Activated CD4-positive, alpha-beta memory T cell treated with anti-CD3 and anti-CD28 coated beads, Interleukin-2, amount 10 ng/mL, durations not matched to agents 7 days and 5 days (primary cell): Measurements from ENCODE around the gene TNFSF13. TPM values are rescaled to one million over a fixed set of nuclear protein-coding genes. Genes with fewer than 3 reads are reported as not detected.

Experiments used
- CTCF ChIA-PET: fragments of 350-600 bp; sonication (Branson Sonifier 250); formaldehyde crosslinking; loops from one replicate; lab custom pipeline; 2021; ENCODE audit warnings: antibody characterized with exemption, inconsistent platforms; lab: Charles Lee
- POLR2A ChIA-PET: fragments of 350-600 bp; sonication (Branson Sonifier 250); formaldehyde crosslinking; loops from one replicate; lab custom pipeline; 2021; ENCODE audit warnings: antibody characterized with exemption; lab: Charles Lee
- DNase-seq: peaks from one replicate; pipeline ENCODE4 v3.0.0-alpha.2; 2020
- H3K27ac Mint-ChIP-seq: one replicate; pipeline ENCODE4 v1.8.0; 2021; ENCODE audit warnings: mild to moderate bottlenecking, mixed read lengths
- H3K27me3 Mint-ChIP-seq: one replicate; pipeline ENCODE4 v1.8.0; 2021; ENCODE audit warnings: mixed read lengths
- H3K36me3 Mint-ChIP-seq: one replicate; pipeline ENCODE4 v1.8.0; 2021; ENCODE audit warnings: low read depth, mixed read lengths
- H3K4me1 Mint-ChIP-seq: one replicate; pipeline ENCODE4 v1.8.0; 2021; ENCODE audit warnings: mixed read lengths
- H3K4me3 Mint-ChIP-seq: one replicate; pipeline ENCODE4 v1.8.0; 2021; ENCODE audit warnings: mild to moderate bottlenecking, mixed read lengths
- H3K9me3 Mint-ChIP-seq: one replicate; pipeline ENCODE4 v1.8.0; 2021; ENCODE audit warnings: mixed read lengths
- total RNA-seq, 2 experiments: library from RNA; stranded (reverse); gene quantifications; one replicate each; pipeline ENCODE4 v1.2.3, GENCODE V29; 2021

The TNFSF13 gene
- total RNA-seq, 2 experiments from 2014 or later = 1.8 to 2.0 TPM

DNA sequence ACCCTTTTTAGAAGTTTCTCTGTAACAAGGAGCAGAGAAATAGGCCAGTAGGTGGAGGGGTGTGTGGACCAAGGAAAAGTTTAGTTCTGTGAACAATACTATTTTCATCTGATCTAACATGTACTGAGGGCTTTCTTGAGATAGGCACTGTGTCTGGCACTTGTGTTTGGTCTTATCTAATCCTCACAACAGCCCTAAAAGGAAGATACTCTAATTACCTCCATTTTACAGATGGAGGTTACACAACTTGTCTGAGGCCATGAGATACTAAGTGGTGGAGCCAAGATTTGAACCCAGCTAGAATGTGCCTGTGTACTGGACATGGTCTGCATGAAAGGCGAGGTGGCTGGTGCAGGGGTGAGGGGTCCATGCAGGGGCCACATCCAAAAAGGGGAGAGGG is 5.2 kb upstream of the TNFSF13 start:
- no peaks in the 10 kb centered on the region for H3K9me3 Mint-ChIP-seq
- peak overlapping the region; percentile 95 for H3K27ac Mint-ChIP-seq
- DNase-seq = no peak
- peaks cover 72% of the 10 kb centered on the region for H3K4me1 Mint-ChIP-seq
- H3K27me3 Mint-ChIP-seq = no peaks in the 10 kb centered on the region
- H3K4me3 Mint-ChIP-seq = peak overlapping the region; percentile 68
- ChIA-PET POLR2A (interaction anchor here (1.2 to 2.4 kb wide), 5 partner anchors 18 to 134 kb away, joined by 3 to 16 read pairs (median 7); partner anchors contain the start of genes MPDU1, TP53 and WRAP53), CTCF (interaction anchor here (1.0 to 2.7 kb wide), 4 partner anchors 7 to 198 kb away, joined by 3 to 20 read pairs (median 11); partner anchors contain the start of genes SENP3 and TMEM95)
- H3K36me3 Mint-ChIP-seq = peaks cover 56% of the 10 kb centered on the region

DNA sequence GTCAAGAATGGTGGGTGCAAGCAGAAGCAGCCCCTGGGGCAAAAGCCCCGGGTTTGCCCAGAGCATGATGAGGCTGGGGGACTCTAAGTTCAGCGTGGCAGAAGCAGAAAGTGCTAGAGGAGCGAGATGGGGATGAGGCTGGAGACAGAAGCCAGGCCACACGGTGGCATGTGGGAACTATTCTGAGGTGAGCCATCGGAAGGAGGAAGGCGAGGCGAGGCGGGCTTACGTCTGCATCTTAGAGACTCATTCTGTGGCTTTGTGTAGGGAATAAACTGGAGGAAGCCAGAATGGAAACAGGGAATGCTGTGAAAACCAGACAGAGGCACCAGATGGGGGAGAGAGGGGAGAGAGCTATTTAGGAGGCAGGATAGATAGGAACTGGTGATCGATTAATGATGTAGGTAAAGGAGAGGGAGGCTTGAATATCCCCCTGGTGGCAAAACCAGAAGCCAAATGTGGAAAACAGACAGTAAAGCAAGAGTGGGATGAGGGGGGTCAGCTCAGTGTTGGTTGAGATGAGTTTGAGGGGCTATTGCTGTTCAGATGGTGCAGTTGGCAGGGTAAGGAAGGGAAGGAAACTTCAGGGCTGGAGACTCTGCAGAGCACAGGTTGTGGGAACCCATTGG is 3.1 kb upstream of the TNFSF13 start:
- H3K27ac Mint-ChIP-seq = peak overlapping the region; percentile 18
- no peaks in the 10 kb centered on the region for H3K9me3 Mint-ChIP-seq
- ChIA-PET POLR2A (no interaction called here), CTCF (interaction anchor here (0.6 to 1.2 kb wide), 2 partner anchors 41 to 70 kb away, joined by 3 to 7 read pairs; no protein-coding TSS in a partner anchor)
- H3K4me1 Mint-ChIP-seq = peaks cover 74% of the 10 kb centered on the region
- no peak for DNase-seq
- H3K36me3 Mint-ChIP-seq = peaks cover 48% of the 10 kb centered on the region
- no peaks in the 10 kb centered on the region for H3K27me3 Mint-ChIP-seq
- no peak overlapping the region for H3K4me3 Mint-ChIP-seq

DNA sequence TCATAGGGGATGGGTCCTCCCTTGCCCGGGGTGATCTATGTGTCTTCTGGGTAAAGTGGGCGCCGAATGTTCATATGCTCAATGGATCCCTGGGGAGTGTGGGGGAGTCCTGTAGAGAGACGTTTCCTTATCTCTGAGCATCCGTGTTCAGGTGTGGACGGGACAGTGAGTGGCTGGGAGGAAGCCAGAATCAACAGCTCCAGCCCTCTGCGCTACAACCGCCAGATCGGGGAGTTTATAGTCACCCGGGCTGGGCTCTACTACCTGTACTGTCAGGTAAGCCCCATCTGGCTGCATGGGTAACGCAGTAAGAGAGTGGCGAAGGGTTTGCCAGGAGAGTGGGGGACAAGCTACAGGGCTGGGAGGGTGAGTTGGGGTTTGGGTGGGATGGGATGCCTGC is 1.9 kb upstream of the TNFSF13 start:
- Mint-ChIP-seq H3K9me3 (no peaks in the 10 kb centered on the region), H3K27ac (no peak overlapping the region), H3K27me3 (no peaks in the 10 kb centered on the region), H3K4me3 (no peak overlapping the region), H3K36me3 (peaks cover 41% of the 10 kb centered on the region), H3K4me1 (peaks cover 71% of the 10 kb centered on the region)
- ChIA-PET CTCF (interaction anchor here (6.2 kb wide), 1 partner anchor 37 kb away, joined by 207 read pairs; no protein-coding TSS in a partner anchor), POLR2A (interaction anchor here (1.2 kb wide), 1 partner anchor 220 kb away, joined by 3 read pairs; the partner anchor contains the start of gene ACAP1)
- no peak for DNase-seq

DNA sequence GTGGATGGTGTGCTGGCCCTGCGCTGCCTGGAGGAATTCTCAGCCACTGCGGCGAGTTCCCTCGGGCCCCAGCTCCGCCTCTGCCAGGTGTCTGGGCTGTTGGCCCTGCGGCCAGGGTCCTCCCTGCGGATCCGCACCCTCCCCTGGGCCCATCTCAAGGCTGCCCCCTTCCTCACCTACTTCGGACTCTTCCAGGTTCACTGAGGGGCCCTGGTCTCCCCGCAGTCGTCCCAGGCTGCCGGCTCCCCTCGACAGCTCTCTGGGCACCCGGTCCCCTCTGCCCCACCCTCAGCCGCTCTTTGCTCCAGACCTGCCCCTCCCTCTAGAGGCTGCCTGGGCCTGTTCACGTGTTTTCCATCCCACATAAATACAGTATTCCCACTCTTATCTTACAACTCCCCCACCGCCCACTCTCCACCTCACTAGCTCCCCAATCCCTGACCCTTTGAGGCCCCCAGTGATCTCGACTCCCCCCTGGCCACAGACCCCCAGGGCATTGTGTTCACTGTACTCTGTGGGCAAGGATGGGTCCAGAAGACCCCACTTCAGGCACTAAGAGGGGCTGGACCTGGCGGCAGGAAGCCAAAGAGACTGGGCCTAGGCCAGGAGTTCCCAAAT is 1.3 kb upstream of the TNFSF13 start:
- POLR2A ChIA-PET = interaction anchor here (1.1 to 1.2 kb wide), 2 partner anchors 8 to 221 kb away, joined by 3 to 4 read pairs; partner anchors contain the start of genes ACAP1 and TNFSF12
- H3K9me3 Mint-ChIP-seq = no peaks in the 10 kb centered on the region
- DNase-seq = no peak
- CTCF ChIA-PET = interaction anchor here (0.6 to 6.2 kb wide), 2 partner anchors 9 to 37 kb away, joined by 4 to 207 read pairs; no protein-coding TSS in a partner anchor
- H3K4me1 Mint-ChIP-seq = peaks cover 65% of the 10 kb centered on the region
- H3K27ac Mint-ChIP-seq = no peak overlapping the region
- H3K4me3 Mint-ChIP-seq = no peak overlapping the region
- H3K36me3 Mint-ChIP-seq = peaks cover 37% of the 10 kb centered on the region
- no peaks in the 10 kb centered on the region for H3K27me3 Mint-ChIP-seq

DNA sequence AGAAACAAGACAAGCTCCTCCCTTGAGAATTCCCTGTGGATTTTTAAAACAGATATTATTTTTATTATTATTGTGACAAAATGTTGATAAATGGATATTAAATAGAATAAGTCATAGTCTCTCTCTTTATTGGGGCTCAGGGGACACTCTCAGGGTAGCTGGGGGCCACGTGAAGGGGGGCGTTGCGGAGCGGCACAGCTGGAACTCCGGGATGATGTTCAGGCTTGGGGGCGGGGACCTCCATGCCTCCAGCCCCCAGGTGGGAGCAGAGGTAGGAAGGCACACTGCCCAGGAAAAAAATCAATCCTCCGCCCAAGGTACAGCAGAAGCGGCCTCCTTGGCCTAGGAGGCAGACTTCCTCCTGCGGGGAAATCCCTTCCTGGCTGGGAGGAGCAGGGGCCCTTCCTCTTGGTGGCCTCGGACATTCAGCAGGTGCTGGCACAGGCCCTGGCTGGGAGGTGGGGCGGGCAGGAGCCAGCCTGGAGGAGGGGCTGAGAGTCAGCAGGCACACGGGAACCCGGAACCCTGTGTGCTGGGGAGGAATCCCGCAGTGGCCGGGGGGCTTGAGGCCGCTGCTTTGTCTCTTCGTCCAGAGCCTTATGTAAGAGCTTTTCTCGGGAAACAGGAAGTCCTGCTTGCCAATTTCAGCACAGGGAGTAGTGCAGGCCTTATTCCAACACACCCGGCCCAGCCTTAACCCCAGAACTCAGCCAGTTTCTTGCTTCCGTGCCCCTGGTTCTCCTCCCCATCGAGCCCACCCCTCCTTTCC is 591 bp upstream of the TNFSF13 start:
- Mint-ChIP-seq H3K4me3 (no peak overlapping the region), H3K9me3 (no peaks in the 10 kb centered on the region), H3K4me1 (peaks cover 65% of the 10 kb centered on the region)

DNA sequence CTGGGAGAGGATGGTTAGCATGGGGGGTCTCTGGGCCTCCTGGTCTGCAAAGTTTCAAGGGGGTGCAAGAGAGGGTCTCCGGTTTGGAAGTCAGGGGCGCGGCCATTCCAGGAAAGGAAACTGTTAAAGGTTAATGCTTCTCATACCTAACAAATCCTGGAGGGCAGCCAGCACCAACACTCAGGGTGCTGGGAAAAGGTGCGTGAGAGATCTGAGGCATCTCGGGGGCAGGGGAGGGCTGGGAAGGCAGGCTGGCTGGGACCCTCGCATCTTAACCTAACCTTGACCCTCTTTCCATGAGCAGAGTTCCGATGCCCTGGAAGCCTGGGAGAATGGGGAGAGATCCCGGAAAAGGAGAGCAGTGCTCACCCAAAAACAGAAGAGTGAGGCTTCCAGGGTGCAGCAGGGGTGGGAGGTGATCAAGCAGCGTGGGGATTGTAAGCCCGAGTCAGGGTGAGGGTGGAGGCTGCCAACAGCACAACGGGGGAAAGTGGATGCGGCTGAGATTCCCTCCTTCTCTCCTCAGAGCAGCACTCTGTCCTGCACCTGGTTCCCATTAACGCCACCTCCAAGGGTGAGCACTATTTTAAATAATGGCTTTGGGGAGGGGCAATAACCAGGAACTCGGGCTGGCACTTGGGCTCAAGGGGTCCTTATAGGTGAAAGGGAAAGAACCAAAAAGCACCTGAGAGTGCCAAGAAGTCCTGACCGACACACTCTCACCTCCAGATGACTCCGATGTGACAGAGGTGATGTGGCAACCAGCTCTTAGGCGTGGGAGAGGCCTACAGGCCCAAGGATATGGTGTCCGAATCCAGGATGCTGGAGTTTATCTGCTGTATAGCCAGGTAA is 996 bp downstream of the TNFSF13 start:
- Mint-ChIP-seq H3K27ac (no peak overlapping the region), H3K4me3 (no peak overlapping the region), H3K36me3 (peaks cover 36% of the 10 kb centered on the region), H3K4me1 (peaks cover 63% of the 10 kb centered on the region), H3K9me3 (no peaks in the 10 kb centered on the region), H3K27me3 (no peaks in the 10 kb centered on the region)
- CTCF ChIA-PET = interaction anchor here (0.7 to 6.2 kb wide), 28 partner anchors 7 to 319 kb away, joined by 3 to 207 read pairs (median 10); partner anchors contain the start of genes CD68, GABARAP, MPDU1 and SOX15
- POLR2A ChIA-PET = interaction anchor here (1.0 to 4.5 kb wide), 11 partner anchors 13 to 175 kb away, joined by 3 to 80 read pairs (median 13); partner anchors contain the start of genes MPDU1, POLR2A, TMEM102 and TP53
- DNase-seq = no peak

More for the DNA sequence above, 591 bp upstream of the TNFSF13 start:
- CTCF ChIA-PET = interaction anchor here (0.6 to 6.2 kb wide), 4 partner anchors 8 to 202 kb away, joined by 3 to 207 read pairs (median 4); no protein-coding TSS in a partner anchor
- Mint-ChIP-seq H3K27ac (peak overlapping the region; percentile 49), H3K27me3 (no peaks in the 10 kb centered on the region), H3K36me3 (peaks cover 39% of the 10 kb centered on the region)
- POLR2A ChIA-PET = interaction anchor here (1.1 to 1.3 kb wide), 3 partner anchors 9 to 221 kb away, joined by 3 to 4 read pairs (median 3); partner anchors contain the start of genes ACAP1 and TNFSF12
- no peak for DNase-seq

DNA sequence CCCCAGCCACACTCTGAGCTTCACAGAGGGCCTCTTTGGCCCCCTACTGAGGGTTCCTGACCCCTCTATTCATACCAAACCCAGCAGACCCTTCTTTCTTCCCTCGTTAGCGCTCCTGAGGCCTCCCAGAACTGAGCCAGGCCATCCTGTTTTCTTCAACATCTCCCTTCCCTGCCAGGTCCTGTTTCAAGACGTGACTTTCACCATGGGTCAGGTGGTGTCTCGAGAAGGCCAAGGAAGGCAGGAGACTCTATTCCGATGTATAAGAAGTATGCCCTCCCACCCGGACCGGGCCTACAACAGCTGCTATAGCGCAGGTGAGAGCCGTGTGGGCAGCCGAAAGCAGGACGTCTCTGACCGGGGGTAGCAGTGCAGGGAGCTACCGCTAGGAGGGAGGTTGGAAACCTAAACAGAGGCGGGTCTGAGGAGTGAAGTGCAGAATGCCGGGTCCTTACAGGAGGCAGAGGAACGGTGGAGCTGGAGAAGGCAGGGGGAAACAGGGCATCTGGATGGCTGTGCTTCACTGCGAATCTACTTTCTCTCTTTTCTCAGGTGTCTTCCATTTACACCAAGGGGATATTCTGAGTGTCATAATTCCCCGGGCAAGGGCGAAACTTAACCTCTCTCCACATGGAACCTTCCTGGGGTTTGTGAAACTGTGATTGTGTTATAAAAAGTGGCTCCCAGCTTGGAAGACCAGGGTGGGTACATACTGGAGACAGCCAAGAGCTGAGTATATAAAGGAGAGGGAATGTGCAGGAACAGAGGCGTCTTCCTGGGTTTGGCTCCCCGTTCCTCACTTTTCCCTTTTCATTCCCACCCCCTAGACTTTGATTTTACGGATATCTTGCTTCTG is 1.9 kb downstream of the TNFSF13 start:
- Mint-ChIP-seq H3K4me1 (peaks cover 56% of the 10 kb centered on the region), H3K9me3 (no peaks in the 10 kb centered on the region), H3K27me3 (no peaks in the 10 kb centered on the region), H3K27ac (peak overlapping the region; percentile 93), H3K4me3 (peak overlapping the region; percentile 91), H3K36me3 (peaks cover 38% of the 10 kb centered on the region)
- POLR2A ChIA-PET = interaction anchor here (0.9 to 4.5 kb wide), 26 partner anchors 8 to 252 kb away, joined by 3 to 80 read pairs (median 4); partner anchors contain the start of genes CD68, MPDU1, POLR2A and TMEM102
- CTCF ChIA-PET = interaction anchor here (0.7 to 6.2 kb wide), 40 partner anchors 8 to 514 kb away, joined by 3 to 207 read pairs (median 6); partner anchors contain the start of genes CD68, FXR2, GABARAP and MPDU1
- peak; percentile 64 for DNase-seq

DNA sequence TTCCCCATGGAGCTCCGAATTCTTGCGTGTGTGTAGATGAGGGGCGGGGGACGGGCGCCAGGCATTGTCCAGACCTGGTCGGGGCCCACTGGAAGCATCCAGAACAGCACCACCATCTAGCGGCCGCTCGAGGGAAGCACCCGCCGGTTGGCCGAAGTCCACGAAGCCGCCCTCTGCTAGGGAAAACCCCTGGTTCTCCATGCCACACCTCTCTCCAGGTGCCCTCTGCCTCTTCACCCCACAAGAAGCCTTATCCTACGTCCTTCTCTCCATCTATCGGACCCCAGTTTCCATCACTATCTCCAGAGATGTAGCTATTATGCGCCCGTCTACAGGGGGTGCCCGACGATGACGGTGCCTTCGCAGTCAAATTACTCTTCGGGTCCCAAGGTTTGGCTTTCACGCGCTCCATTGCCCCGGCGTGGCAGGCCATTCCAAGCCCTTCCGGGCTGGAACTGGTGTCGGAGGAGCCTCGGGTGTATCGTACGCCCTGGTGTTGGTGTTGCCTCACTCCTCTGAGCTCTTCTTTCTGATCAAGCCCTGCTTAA is 2.6 kb downstream of the TNFSF13 start:
- DNase-seq = peak; percentile 85
- Mint-ChIP-seq H3K36me3 (peaks cover 42% of the 10 kb centered on the region), H3K4me1 (peaks cover 52% of the 10 kb centered on the region), H3K27me3 (no peaks in the 10 kb centered on the region), H3K4me3 (peak overlapping the region; percentile 91), H3K9me3 (no peaks in the 10 kb centered on the region), H3K27ac (peak overlapping the region; percentile 93)
- CTCF ChIA-PET = interaction anchor here (0.8 to 6.2 kb wide), 41 partner anchors 9 to 515 kb away, joined by 3 to 207 read pairs (median 6); partner anchors contain the start of genes CD68, FXR2, GABARAP and MPDU1
- POLR2A ChIA-PET = interaction anchor here (0.9 to 4.5 kb wide), 28 partner anchors 9 to 253 kb away, joined by 3 to 80 read pairs (median 4); partner anchors contain the start of genes ACAP1, CD68, MPDU1 and POLR2A

DNA sequence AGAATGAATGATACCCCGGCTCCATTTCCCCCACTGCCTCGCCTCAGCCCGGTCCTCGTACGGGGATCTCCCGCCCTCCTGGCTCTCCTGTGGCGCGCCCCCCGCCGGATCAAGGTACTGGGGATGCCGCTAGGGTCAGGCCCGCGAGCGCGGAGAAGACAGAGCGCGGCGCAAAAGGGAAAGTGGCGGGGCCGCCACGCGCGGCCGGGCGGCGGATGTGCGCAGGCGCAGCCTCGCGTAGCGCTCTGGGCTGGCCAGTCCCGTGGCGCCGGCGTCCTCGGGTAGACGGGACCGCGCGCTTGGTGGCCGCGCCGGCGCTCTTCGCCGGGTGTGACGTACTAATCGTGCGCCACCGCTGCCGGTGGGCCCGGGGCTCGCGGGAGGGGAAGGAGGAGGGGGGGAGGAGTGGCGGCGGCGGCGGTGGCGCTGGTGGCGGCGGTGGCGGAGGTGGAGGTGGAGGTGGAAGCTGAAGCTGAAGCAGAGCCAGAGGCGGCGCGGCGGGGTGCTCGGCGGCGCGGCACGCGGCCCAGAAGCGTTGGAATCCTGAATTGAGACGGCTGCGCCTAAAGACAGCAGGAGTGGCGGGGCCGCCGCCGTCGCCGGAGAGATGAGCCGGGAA is 3.1 kb downstream of the TNFSF13 start, which contains the start of gene SENP3:
Gene SENP3 (plus strand): TSS at position 331 of the 619 bp plus-strand sequence. CDS start 1,158 bp downstream, outside the sequence.
- peaks cover 39% of the 10 kb centered on the region for H3K36me3 Mint-ChIP-seq
- peak; percentile 91 for DNase-seq
- no peaks in the 10 kb centered on the region for H3K27me3 Mint-ChIP-seq
- H3K4me3 Mint-ChIP-seq = peak within 1 kb of the TSS; percentile 91
- POLR2A ChIA-PET = interaction anchor here (1.0 to 4.5 kb wide), 24 partner anchors 9 to 280 kb away, joined by 3 to 80 read pairs (median 5); partner anchors contain the start of genes ACAP1, CD68, MPDU1 and POLR2A
- CTCF ChIA-PET = interaction anchor here (0.8 to 6.2 kb wide), 35 partner anchors 9 to 516 kb away, joined by 3 to 207 read pairs (median 7); partner anchors contain the start of genes CD68, FXR2, GABARAP and MPDU1
- peak within 1 kb of the TSS; percentile 93 for H3K27ac Mint-ChIP-seq
- peaks cover 48% of the 10 kb centered on the region for H3K4me1 Mint-ChIP-seq
- H3K9me3 Mint-ChIP-seq = no peaks in the 10 kb centered on the region
